Stimulated activated effector memory CD8-positive, alpha-beta T cell treated with anti-CD3 and anti-CD28 coated beads, Interleukin-12 subunit alpha, Interleukin-12 subunit beta, amount 100 ng/mL, for 72 hours (primary cell): Measurements from ENCODE around the gene MUC5B.

Source experiments
- ATAC-seq: fragments of 150-1000 bp; cut with Tn5 transposase; 2 replicates; pipeline ENCODE4 v1.10.0; 2021
- DNase-seq, 2 donors: peaks; one replicate each; pipeline ENCODE4 v3.0.0; 2021 to 2022; ENCODE audit warnings: low spot score in 2 of 2
- H3K27ac Mint-ChIP-seq: one replicate; pipeline ENCODE4 v1.8.0; 2022; ENCODE audit warnings: mild to moderate bottlenecking, mixed read lengths
- H3K36me3 Mint-ChIP-seq: one replicate; pipeline ENCODE4 v1.8.0; 2022; ENCODE audit warnings: mild to moderate bottlenecking, mixed read lengths
- H3K4me1 Mint-ChIP-seq: one replicate; pipeline ENCODE4 v1.8.0; 2022; ENCODE audit warnings: mixed read lengths
- H3K4me3 Mint-ChIP-seq: one replicate; pipeline ENCODE4 v1.8.0; 2022; ENCODE audit warnings: mild to moderate bottlenecking, mixed read lengths
- H3K9me3 Mint-ChIP-seq: one replicate; pipeline ENCODE4 v1.8.0; 2022; ENCODE audit warnings: mixed read lengths

MUC5B gene

DNA sequence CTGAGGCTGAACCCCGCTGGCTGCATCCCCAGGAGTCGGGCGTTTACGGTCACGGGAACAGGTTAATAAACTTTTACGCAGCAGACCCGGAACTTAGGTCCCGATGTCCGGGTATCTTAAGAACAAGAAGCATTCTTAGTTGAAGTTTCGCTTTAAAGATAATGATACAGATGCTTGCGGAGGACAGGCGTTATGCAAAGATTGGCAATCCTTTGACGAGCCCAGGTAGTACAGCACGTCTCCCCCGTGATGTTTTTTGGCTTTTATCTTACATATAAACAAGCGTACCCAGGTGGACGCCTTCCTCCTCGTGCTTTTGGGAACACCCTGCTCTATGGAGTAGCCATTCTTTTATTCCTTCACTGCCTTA is 87.4 kb downstream of the MUC5B start:
- peaks cover 40% of the 10 kb centered on the region for H3K4me1 Mint-ChIP-seq
- DNase-seq (no peak), ATAC-seq (no peak)
- peak overlapping the region; percentile 76 for H3K4me3 Mint-ChIP-seq
- peak overlapping the region; percentile 91 for H3K27ac Mint-ChIP-seq
- H3K36me3 Mint-ChIP-seq: peaks cover 30% of the 10 kb centered on the region
- peaks cover 3% of the 10 kb centered on the region for H3K9me3 Mint-ChIP-seq

DNA sequence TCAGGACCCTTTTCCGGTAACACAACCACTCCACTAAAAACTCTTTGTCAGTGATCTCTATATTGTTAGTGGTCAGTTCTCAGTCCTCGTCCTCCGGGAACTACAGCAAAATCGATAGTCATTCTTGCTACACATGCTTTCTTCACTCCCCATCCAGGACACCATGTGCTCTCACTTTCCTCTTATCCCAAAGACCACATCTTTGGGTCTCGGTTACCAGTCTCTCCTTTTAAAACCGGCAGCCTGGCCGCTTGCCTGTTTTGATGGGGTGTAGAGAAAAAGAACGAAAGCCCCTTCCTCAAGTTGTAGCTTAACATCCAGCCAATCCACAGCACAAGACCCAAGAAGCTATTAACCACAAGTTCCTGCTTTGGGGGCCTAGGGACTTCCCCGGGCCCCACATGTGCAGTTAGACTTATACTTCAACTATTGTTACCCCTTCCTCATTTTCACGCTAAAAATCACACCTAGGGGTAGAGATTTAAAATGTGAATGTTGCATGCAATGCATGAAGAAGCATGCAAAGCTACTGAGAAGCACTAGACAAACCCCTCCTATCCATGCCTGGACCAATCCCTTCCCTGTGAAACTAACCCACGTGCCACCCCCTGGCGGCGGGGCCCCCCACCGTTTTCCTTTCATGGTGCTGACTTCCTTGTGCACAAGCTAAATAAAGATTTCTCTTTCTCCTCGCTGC is 88.1 kb downstream of the MUC5B start:
- no peak for ATAC-seq
- DNase-seq: peak in 1 of 2 donors; percentile 60
- H3K4me3 Mint-ChIP-seq: peak overlapping the region; percentile 76
- peaks cover 3% of the 10 kb centered on the region for H3K9me3 Mint-ChIP-seq
- H3K36me3 Mint-ChIP-seq: peaks cover 30% of the 10 kb centered on the region
- peak overlapping the region; percentile 91 for H3K27ac Mint-ChIP-seq
- H3K4me1 Mint-ChIP-seq: peaks cover 39% of the 10 kb centered on the region
